NCI-H1092 (cell line): ENCODE results near the gene MRGPRF.

Experiments
- DNase-seq: peaks from one replicate; lab custom pipeline; 2025; lab: John Stamatoyannopoulos, UW

MRGPRF gene

DNA sequence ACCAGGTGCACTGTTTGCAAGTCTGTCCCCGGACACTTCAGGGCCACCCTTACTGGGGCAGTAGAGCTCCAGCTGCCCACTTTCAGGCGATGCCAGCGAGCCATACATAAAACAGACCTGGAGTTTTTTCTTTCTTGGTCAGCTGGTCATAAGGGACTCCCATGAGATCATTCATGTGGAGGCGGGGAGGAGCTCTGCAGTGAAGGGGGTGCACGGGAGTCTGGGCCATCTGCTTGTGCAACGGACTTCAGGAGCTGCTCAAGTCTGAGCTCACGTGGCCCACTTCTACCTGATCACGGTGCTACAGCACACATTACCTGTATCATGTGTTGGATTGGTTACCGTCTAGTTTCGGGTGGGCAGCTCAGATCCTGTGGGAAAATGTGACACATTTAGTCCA is 9.2 kb upstream of the MRGPRF start:
- DNase-seq, result no peak

DNA sequence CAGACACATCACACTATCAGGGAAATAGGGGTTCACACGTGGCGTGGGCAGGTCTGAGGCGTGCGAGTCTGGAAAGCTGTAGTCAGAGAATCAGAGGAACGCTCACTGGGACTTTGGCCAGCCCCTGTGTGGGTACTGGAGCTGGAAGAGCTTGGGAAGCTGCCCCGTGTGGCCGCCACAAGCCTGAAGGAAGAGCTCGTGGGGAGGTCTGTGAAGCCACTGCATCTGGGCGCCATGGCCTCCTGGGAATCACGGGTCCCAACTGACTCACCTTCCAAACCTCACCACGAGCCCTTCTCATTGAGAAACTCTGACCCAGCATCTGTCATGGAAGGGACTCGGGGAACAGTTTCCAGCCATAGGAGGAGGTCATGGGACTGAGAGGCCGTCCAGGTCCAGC is 5.9 kb upstream of the MRGPRF start:
- no peak for DNase-seq

DNA sequence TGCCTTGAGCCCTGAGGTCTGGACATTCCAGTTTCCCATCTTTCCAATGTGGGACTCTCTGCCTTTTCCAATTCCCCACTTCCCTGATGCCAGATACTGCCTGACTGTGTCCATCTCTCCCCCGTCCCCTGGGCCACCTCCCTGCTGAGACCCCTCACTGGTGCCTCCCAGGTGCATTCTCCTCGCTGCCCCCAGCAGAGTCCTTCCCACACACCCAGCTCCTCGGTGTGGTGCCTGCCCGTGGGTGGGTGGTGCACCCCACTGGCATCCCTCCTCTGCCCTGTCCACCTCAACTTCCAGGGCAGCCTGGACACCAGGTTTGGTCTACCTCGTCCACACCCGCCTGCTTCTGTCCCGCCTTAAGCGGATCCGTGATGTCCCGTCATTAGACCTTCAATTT is 4.9 kb upstream of the MRGPRF start:
- DNase-seq, result no peak

DNA sequence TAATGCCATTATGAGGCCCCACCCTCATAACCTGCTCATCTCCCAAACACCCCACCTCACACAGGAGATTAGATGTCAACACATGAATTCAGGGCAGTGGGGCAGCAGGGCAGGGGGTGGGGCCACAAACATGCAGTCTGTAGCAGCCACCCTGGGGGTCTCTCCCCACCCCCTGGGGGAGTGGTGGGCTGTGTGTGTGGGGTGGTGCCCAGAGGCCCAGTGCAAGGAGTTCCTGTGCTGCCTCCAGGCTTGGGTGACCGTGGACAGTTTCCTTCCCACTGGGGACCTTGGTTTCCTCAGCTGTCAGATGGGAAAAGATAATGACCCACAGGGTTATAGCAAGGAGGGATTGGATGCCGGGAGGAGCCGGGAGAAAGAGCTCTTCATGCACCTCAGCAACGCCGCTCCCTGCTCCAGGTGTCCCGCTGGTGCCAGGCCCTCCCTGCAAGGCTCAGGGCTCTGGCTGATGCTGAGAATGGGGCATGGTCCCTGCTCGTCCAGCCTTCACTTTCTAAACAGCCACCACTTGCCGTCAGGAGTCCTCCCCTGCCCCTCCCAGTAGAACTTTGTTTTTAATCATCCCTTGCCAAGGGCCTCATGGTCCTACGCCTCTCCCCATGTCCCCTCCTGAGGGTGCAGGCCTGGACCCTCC is 2.0 kb upstream of the MRGPRF start:
- no peak for DNase-seq

DNA sequence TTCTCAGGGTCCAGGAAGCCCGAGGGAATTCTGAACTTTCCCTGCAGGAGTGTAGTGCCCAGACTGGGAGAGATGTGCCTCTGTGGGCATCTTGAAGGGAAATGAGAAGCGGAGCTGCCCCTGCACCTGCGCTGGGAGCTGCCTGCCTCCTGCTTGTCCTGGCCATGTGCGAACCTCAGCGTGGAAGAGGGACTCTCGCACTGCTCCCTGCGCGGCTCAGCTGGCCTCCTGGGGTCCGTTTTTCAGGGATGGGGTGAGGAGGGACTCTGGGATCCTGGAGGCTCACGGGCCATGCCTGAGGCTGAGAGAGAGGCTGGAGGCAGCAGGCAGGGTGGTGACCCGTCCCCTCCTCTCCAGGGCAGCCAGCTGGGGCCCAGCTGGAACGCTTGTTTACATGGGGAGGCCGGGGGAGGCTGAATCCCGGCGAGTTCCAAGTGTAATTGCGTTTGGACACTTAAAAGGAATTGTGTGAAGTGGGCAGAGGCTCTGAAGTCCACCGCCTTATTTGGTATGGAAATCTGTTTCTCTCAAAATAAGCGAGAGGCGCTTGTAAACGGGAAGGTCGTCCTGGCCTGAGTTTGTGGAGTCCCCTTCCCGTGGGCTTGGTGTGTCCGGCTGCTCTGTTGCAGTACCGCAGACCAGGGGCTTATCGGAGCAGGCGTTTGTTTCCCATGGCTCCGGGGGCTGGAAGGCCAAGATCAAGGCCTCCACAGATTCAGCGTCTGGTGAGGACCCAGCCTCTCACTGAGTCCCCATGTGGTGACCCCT is 1.2 kb upstream of the MRGPRF start:
- DNase-seq, result no peak

DNA sequence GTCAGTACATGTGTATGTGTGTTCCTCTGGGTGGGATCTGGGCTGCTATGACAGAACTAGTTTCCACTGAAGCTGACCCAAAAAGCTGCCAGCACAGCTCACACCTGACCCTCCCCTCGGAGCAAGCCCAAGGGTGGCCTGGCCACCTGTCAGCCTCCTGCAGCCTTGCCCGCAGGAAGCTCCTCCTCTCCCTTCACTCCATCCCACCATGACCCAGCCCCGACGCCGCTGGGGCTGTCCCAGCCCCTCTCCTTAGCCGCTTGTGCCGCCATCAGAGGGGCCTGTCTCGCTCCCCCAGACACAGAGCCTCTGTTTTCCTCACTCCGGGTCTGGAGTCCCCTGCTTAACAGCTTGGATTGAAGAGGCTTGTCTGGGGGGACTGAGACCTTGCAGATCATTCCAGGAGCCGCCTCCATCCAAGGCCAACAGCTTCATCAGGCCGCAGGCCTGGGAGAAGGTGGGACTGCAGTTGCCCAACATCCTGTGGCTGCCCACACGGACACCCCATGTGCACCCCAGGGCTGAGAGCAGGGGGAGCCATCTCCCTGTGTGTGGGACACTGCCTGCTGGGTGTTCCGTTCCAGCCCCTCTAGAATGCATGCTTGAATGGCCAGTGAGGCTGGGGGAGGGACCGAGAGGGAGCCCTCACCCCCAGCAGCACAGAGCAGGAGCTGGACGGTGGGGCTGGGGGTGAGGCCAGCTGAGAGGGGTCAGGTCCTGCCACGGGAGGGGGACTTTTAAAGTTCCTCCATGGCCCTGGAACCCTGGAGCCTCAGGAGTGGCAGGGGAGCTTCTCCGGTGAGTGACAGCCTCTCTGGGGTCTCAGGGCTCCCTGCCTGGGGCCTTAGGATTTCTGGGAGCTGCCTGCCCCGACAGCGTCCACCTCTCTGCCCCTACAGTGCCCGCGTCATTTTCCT is 696 bp downstream of the MRGPRF start:
- no peak for DNase-seq

DNA sequence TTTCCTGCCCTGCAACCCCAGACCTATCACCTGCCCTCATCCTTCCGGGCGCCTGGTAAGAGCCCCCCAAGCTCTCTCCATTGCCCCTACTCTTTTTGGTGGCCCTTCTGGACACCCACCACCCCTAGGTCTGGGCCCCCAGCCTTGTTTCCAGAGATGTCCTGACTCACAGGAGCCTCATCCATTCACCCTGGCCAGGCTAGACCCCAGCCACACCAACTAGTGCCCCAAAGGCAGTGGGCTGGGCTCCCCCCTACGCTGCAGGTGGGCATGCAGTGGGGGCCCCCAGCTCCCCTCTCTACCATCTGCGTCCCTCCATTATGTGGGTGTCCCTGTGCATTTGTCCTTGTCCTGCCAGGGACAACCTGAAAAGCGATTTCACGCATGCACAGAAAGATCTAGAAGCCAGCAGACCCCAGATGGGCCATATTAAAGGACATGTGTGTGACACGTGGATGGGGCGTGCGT is 1.4 kb downstream of the MRGPRF start:
- DNase-seq, result no peak

DNA sequence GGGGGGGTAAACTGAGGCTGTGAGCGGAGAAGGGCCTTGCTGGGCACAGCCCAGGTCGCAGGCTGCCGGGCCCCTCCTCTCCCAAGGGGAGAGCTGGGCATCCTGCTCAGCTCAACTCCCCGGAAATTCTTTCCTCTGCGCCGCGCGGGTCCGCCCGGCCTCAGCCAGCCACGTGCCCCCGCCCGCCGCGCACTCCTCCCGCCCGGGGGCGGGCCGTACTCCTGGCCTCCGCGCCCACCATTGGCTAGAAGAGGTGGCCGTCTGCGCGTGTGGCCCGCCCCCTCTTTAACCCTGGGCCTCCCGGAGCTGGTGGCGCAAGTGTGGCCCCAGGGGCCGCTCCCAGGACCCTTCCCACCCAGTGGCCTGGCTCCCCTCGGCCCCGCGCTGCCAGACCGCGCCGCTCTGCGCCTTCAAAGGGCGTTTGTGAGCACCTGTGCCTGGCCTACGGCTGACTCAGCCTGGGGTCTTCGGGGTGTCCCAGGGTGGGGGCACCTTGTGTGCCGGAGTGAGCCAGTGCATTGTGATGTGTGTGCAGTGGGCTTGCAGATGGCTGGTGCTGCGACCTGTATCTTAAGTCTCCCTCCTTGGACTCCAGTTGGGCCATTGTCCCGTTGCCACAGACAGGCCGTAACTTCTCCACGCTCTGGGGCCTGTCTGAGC is 2.0 kb downstream of the MRGPRF start:
- no peak for DNase-seq

DNA sequence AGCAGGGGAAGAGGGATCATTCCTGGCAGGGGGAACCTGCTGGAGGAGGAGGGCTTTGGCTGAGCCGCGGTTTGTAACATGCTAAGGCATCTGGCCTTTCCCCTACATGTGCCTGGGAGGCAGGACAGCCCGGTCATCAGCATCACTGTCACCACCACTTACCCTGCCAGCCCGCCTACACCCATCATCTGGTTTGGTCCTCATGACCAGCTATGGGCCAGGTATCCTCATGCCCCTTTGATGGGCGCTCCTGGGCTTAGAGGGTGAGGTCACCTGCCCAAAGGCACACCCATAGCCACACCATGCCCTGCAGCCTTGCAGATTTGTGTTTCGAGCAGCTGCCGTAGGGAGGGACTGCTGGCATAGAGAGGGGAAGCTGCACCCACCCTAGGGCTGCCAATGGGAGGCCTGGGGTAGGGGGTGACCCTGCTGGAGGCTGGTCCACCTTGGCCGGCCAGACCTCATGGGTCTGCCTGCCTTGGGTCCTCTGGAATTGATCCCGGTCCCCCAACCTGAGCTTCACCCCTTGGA is 2.6 kb downstream of the MRGPRF start:
- DNase-seq, result no peak

DNA sequence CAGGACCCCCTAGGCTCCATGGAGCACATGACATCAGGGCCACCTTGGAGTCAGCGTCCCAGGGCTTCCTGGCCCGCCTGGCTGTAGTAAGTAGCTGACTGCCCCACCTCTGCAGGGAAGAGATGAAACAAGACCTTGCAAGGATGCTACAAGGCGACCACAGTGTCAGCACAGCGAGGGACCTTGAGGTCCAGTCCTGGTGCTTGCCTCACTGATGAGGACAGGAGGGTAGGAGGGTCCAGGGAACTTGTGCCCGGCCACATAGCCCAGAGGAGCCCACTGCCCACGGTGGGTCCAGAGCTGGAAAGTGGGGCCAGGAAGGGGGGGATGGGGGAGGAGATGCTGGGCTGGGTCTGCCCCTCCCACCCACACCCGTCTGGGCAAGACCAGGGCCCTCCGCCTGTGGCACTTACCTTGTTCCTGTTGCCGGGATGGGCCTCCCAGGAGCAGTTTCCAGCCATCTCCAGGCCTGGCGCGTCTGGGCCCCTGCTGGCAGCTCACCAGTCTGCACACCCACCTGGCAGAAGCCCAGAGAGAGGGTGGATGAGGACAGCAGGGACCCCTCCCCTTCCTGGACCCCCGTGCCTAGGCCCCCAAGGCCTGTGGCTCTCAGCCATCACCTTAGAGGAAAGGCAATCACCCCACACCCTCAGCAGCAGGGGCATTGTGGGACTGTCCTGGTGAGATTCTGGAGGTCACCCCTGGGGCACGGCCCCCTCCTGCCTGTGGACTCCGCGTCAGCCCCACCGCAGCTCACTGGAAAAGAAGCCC is 3.4 kb downstream of the MRGPRF start:
- no peak for DNase-seq

DNA sequence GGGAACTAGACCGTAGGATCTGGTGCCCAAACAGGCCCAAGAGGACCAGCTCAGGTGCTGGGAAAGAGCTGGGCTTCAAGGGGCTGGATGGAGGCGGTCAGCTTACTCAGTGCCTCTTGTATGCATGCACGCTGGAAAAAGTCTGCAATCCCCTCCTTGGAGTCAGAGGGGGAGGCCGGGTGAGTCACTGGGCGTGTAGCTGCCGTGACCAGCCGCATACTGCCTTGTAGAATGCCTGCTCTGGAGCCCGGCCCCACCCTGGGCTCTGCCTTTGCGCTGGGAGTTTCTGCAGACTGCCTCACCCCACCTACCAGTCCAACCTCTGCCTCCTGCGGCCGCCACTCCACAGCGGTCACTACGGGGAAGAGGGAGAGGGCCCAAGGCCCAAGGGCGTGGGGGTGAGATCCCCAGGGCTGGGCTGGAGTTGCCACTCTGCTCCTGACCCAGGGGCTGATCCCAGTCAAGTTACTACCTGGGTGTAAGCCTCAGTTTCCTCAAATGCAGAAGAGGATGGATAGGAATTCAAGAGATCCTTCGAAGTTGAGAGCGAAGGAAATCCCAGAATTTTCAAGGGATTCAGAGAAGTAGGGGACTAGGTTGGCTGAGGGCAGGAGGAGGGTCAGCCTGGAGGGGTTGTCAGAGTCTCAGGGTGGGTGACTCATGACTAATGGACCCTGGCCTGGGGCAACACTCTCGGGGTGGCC is 4.2 kb downstream of the MRGPRF start:
- DNase-seq, result no peak

DNA sequence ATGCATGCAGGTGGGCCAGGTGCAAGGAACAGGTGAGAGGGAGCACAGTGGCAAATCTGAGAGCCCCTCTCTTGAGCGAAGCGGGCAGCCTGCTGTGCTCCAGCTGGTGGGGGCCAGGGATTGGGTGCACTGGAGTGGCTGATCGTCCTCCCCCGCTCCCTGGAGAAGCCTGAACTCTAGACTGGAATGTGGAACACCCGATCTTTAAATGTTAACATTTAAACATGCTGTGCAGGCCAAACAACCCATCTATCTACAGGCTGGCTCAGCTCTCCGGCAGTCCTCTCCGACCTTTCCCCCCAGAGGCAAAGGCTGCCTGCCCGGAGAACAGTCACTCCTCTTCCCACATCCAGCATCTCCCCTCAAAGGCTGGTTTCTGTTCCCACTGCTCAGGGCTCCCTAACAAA is 5.1 kb downstream of the MRGPRF start:
- no peak for DNase-seq

DNA sequence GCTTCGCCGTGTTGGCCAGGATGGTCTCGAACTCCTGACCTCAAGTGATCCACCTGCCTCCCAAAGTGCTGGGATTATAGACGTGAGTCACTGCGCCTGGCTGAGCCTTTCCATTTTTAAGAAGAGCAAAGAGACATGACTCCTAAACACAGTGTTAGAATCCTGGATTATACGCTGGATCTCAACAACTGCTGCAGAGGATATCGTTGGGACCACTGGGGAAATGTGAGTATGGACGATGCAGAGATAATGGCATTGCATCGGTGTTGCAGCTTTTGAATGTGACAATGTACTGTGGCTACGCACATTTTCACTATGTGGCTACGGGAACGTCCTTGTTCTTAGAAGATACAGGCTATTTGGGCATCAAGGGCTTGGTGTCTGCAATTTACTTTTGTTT is 6.2 kb downstream of the MRGPRF start:
- DNase-seq, result no peak

DNA sequence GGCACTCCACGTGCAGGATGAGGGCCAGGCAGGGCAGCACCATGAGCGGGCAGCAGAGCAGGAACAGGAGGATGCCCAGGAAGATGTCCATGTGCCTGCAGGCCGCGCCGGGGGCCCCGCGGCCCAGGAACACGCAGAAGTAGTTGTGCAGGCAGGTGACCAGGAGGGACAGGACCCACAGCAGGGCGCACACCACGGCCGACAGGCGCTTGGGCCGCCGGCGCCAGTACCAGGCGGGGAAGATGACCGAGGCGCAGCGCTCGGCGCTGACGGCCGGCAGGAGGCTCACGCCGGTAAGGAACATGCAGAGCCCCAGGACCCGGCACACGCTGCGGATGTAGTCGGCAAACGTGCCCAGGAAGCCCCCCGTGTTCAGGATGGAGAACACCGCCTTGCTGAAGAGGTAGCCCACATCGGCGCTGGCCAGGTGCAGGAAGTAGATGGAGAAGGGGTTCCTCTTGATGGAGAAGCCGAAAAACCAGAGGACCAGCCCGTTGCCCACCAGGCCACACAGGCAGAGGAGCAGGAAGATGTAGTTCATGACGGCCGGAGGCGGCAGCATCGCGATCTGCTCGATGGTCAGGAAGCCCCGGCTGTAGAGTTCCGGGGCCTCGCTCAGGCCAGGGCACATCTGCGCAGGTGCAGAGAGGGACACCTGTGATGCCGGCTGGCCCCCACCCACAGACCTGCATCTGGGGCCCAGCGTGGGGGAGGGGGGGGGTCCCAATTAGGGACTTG is 7.2 kb downstream of the MRGPRF start:
- DNase-seq, result no peak

DNA sequence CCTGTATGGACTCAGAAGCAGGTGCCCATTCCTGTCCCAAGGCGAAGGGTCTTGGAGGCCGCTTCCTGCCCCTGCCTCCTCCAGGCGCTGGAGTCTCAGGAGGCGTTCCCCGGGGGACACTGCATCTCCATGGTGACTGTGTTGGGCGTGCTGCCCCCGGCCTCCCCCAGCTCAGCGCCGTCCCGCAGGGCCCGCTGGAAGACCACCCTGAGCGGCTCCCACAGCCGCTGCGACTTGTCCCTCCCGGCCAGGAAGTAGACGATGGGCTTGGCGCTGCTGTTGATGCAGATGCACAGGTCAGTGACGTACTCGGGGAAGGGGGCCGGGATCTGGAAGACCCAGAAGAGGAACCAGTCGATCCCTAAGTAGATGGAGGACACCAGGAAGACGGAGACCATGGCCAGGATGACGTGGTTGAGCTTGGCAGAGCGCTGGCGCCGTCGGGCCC is 7.8 kb downstream of the MRGPRF start:
- DNase-seq, result no peak

DNA sequence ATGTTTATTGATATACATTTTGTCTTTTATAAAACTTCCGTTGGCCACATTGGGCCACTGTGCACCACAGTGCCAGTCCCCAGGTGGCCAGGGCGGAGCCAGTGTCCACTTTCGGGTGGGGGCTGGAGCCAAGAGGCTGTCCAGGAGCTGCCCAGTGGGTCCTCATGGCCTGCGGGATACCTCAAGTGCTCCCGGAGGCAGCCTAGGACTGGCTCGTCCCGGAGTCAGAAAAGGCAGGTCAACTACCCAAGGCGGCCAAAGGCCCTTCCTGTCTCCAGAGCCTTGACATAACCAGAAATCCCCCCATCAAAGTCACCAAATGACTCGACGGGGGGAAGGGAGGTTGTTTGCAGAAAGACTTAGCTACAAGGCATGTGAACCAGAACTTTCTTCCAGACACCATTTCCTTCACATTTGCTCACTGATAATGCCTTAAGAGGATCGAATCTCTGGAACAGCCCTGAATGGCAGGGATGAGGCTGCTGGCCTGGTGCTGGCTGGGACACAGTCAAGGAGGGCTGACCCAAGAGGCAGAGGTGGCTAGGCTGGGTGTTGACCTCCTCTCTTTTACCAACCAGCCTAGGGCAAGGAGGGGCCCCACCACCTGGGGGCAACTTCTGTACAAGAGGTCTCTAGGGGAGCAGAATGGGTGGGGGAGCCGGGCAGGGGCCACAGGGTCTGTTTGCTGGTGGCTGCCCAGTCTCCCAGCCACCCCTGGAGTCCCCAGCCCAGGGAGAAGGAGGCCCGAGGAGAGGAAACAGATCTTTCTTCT is 8.4 kb downstream of the MRGPRF start:
- no peak for DNase-seq

DNA sequence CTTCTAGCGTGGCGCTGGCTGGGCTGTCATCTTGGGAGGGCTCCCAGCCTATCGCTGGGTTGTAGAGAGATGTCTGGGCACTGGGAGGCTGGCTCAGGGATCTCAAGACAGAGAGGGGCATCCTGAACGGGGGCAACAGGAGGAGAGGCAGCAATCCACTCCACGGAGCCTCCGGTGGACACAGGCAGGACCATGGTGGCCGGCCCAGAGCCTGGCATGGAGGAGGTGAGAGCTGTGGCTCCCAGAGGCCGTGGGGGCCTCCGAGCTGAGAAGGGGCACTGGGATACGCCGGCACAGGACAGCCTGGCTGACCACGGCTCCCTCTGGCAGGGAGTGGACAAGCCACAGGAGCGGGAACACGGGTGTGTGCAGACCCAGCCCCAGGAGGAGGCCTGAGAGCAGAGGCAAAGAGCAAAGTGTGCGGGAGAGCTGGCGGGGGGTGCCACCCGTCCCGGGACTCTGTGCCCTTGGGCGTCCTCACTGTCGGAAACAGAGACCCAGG is 9.1 kb downstream of the MRGPRF start:
- no peak for DNase-seq

DNA sequence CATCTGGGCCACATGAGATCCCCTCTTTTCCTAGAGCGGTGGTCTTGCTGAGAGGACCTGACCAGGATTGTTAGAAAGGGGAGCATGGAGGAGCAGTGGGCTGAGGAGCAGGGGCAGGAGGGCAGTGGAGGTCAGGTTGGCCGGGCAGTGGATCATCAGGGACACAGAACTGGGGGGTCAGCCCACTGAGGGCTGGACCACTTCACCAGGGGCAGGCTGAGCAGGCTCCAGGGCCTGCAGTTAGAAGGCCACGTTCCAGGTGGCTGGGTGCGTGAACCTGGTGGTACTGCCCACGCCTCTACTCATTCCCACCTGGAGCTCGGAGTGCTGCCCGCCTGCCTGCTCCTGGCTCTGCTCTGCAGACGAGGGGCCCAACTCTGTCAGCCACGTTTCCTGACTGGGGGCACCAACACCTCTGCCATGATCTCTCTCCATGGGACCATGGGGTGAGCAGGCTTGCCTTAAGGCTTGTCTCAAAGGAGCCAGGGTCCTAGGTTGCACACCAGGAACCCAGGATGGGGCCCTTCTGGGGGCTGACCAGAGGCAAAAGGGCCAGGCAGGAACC is 9.7 kb downstream of the MRGPRF start:
- DNase-seq, result no peak
